B cell (primary cell): ENCODE results near the gene GHR. TPM values are rescaled to one million over a fixed set of nuclear protein-coding genes. Genes with fewer than 3 reads are reported as not detected.

Experiments used
- ATAC-seq: fragments of 200-7000 bp; cut with Tn5 transposase; one replicate; pipeline ENCODE4 v1.10.0; 2021; ENCODE audit warnings: low read depth, mild to moderate bottlenecking, moderate number of reproducible peaks, moderate library complexity
- CTCF ChIA-PET: fragments of 350-600 bp; sonication (Branson Sonifier 250); formaldehyde crosslinking; loops from one replicate; lab custom pipeline; 2021; ENCODE audit warnings: antibody characterized with exemption, inconsistent platforms; lab: Charles Lee
- POLR2A ChIA-PET: fragments of 350-600 bp; sonication (Branson Sonifier 250); formaldehyde crosslinking; loops from one replicate; lab custom pipeline; 2021; ENCODE audit warnings: antibody characterized with exemption; lab: Charles Lee
- DNase-seq: peaks from one replicate; pipeline ENCODE4 v3.0.0; 2013
- H2AFZ ChIP-seq: 2 replicates; pipeline ENCODE4 v1.6.1; 2012; ENCODE audit warnings: mild to moderate bottlenecking, low read depth, low read length; ENCODE audit not compliant: insufficient read depth, poor library complexity, severe bottlenecking
- H3K27ac ChIP-seq, 2 donors: 1 replicate in 1 of 2; 2 replicates in 1 of 2; pipeline ENCODE4 v1.5.1; 2012 to 2013; ENCODE audit warnings: low read length in 2 of 2, mild to moderate bottlenecking in 2 of 2, moderate library complexity in 1 of 2
- H3K27me3 ChIP-seq, 4 experiments: fragments of 200-600 bp in 1 of 4; sonication (generic) in 1 of 4; replicated peaks in 1 of 4; 1 replicate in 2 of 4; 2 replicates in 2 of 4; pipeline versions ENCODE4 v1.6.1 to v1.7.0; 2013 to 2016; ENCODE audit warnings: low read length in 3 of 4, mild to moderate bottlenecking in 2 of 4, mixed read lengths in 1 of 4, moderate library complexity in 1 of 4; ENCODE audit not compliant: insufficient read depth in 4 of 4, control insufficient read depth in 3 of 4; ENCODE audit errors: control extremely low read depth in 1 of 4
- H3K36me3 ChIP-seq, 2 experiments: replicated peaks in 1 of 2; 1 replicate in 1 of 2; 2 replicates in 1 of 2; pipeline versions ENCODE4 v1.6.1 to v1.7.1; 2013; ENCODE audit warnings: low read length in 1 of 2; ENCODE audit not compliant: insufficient read depth in 2 of 2, control insufficient read depth in 1 of 2; ENCODE audit errors: control extremely low read depth in 1 of 2, extremely low read depth in 1 of 2
- H3K4me1 ChIP-seq, 2 donors: fragments of 200-600 bp in 1 of 2; sonication (generic) in 1 of 2; 1 replicate in 1 of 2; 2 replicates in 1 of 2; pipeline versions ENCODE4 v1.5.1 to v1.6.1; 2013 to 2017; ENCODE audit warnings: low read length in 2 of 2; ENCODE audit not compliant: control insufficient read depth in 2 of 2, insufficient read depth in 2 of 2
- H3K4me2 ChIP-seq: replicated peaks from 2 replicates; pipeline ENCODE3; 2012; ENCODE audit warnings: mild to moderate bottlenecking, low read depth, low read length; ENCODE audit not compliant: poor library complexity, severe bottlenecking
- H3K4me3 ChIP-seq, 5 experiments: fragments of 200-600 bp in 1 of 5; sonication (generic) in 1 of 5; 1 replicate in 3 of 5; 2 replicates in 2 of 5; pipeline versions ENCODE4 v1.5.1 to v1.7.0; 2011 to 2016; ENCODE audit warnings: low read length in 4 of 5, mild to moderate bottlenecking in 4 of 5, low read depth in 2 of 5, control low read depth in 1 of 5, moderate library complexity in 1 of 5; ENCODE audit not compliant: insufficient read depth in 1 of 5; ENCODE audit errors: control extremely low read depth in 1 of 5, extremely low read depth in 1 of 5
- H3K79me2 ChIP-seq: fragments of 200-600 bp; sonication (generic); one replicate; pipeline ENCODE4 v1.6.0; 2016; ENCODE audit warnings: low read length; ENCODE audit not compliant: control insufficient read depth, insufficient read depth
- H3K9ac ChIP-seq: fragments of 200-600 bp; sonication (generic); 2 replicates; pipeline ENCODE4 v1.6.1; 2017; ENCODE audit warnings: mild to moderate bottlenecking, low read length, moderate library complexity
- H3K9me3 ChIP-seq, 3 donors: one replicate each; pipeline versions ENCODE4 v1.6.1 to v1.7.1; 2013; ENCODE audit warnings: low read length in 2 of 3; ENCODE audit not compliant: control insufficient read depth in 2 of 3, insufficient read depth in 1 of 3; ENCODE audit errors: control extremely low read depth in 1 of 3
- H4K20me1 ChIP-seq: 2 replicates; pipeline ENCODE4 v1.6.0; 2012; ENCODE audit warnings: mild to moderate bottlenecking, low read length; ENCODE audit not compliant: insufficient read depth, control insufficient read depth, poor library complexity, severe bottlenecking
- H3K27ac Mint-ChIP-seq: one replicate; pipeline ENCODE4 v1.8.0; 2021; ENCODE audit warnings: mixed read lengths
- H3K27me3 Mint-ChIP-seq: one replicate; pipeline ENCODE4 v1.8.0; 2021; ENCODE audit warnings: mixed read lengths
- H3K4me1 Mint-ChIP-seq: one replicate; pipeline ENCODE4 v1.8.0; 2021; ENCODE audit warnings: mixed read lengths
- H3K4me3 Mint-ChIP-seq: one replicate; pipeline ENCODE4 v1.8.0; 2021; ENCODE audit warnings: mixed read lengths
- H3K9me3 Mint-ChIP-seq: one replicate; pipeline ENCODE4 v1.8.0; 2022; ENCODE audit warnings: mixed read lengths; ENCODE audit not compliant: insufficient read depth
- CTCF ChIP-seq: fragments of 200-600 bp; IDR thresholded peaks from one replicate; pipeline ENCODE4 v1.8.0; 2022; ENCODE audit warnings: antibody characterized with exemption, mild to moderate bottlenecking
- EZH2 ChIP-seq: IDR thresholded peaks from 2 replicates; pipeline ENCODE4 v1.6.1; 2012; ENCODE audit warnings: borderline replicate concordance, low read depth, mild to moderate bottlenecking, moderate library complexity, low read length; ENCODE audit not compliant: insufficient read depth, poor library complexity, severe bottlenecking
- WGBS: methylation state at CpG from one replicate; pipeline ENCODE4 v1.1.5; 2013; ENCODE audit warnings: missing lambda C conversion rate; ENCODE audit not compliant: insufficient coverage; 5-methylcytosine and 5-hydroxymethylcytosine counted together
- intact Hi-C: fragments of 100-400 bp; cut with micrococcal nuclease; formaldehyde crosslinking; loops from one replicate; pipeline ENCODE4 v1.10.0; 2022
- polyA plus RNA-seq: library from polyadenylated mRNA; depleted of rRNA; stranded (reverse); fragments of >200 nt; gene quantifications from 2 replicates; pipeline ENCODE4 v1.2.3, GENCODE V29; 2012
- total RNA-seq, 2 donors: library from RNA; stranded (reverse); fragments of 120-200 nt in 1 of 2; gene quantifications; 1 replicate in 1 of 2; 2 replicates in 1 of 2; pipeline versions ENCODE4 v1.2.3 to v1.2.4, GENCODE V29; 2013 to 2022

Gene GHR
- total and polyA plus RNA-seq, 2 donors (not counting 1 experiment from before 2014, with no cell fraction given) = not detected

GRCh38 chr5:42429694-42430093, 6.5 kb downstream of the GHR start:
- peaks cover 0 to 3% of the 10 kb centered on the region in 2 donors for H3K4me1 ChIP-seq
- H3K27ac Mint-ChIP-seq = no peak overlapping the region
- H4K20me1 ChIP-seq = no peaks in the 10 kb centered on the region
- ChIA-PET CTCF (no interaction called here), POLR2A (no interaction called here)
- no peak overlapping the region for H3K27ac ChIP-seq
- no peaks in the 10 kb centered on the region for H3K9me3 Mint-ChIP-seq
- no peaks in the 10 kb centered on the region for H3K4me1 Mint-ChIP-seq
- ATAC-seq (no peak), DNase-seq (no peak)
- no peak overlapping the region for H3K4me3 Mint-ChIP-seq
- no peak overlapping the region for H3K4me3 ChIP-seq
- H3K27me3 ChIP-seq = peaks cover 0 to 12% (median 1%) of the 10 kb centered on the region in 4 experiments
- H3K36me3 ChIP-seq = no peaks in the 10 kb centered on the region
- no peak for TF ChIP-seq EZH2
- no peak for TF ChIP-seq CTCF
- H3K9ac ChIP-seq = no peak overlapping the region
- no CpG with 5 or more reads among the region's 1 CpG for WGBS
- peaks cover 25% of the 10 kb centered on the region for H3K27me3 Mint-ChIP-seq
- H3K79me2 ChIP-seq = no peaks in the 10 kb centered on the region
- intact Hi-C loops = no loop called here
- H2AFZ ChIP-seq = no peak overlapping the region
- peaks cover 0 to 3% (median 0%) of the 10 kb centered on the region in 3 donors for H3K9me3 ChIP-seq
- no peak overlapping the region for H3K4me2 ChIP-seq

- intact Hi-C loops = no loop called here
- H3K36me3 ChIP-seq = no peaks in the 10 kb centered on the region
- ATAC-seq (no peak), DNase-seq (no peak)
- no peak overlapping the region for H3K4me3 ChIP-seq
- POLR2A ChIA-PET = no interaction called here
- H2AFZ ChIP-seq = no peak overlapping the region
- Mint-ChIP-seq H3K27me3 (no peaks in the 10 kb centered on the region), H3K9me3 (no peaks in the 10 kb centered on the region), H3K27ac (no peak overlapping the region), H3K4me3 (no peak overlapping the region), H3K4me1 (no peaks in the 10 kb centered on the region)
- H3K9me3 ChIP-seq = no peaks in the 10 kb centered on the region
- H3K9ac ChIP-seq = no peak overlapping the region
- no peak overlapping the region for H3K4me2 ChIP-seq
- H3K79me2 ChIP-seq = no peaks in the 10 kb centered on the region
- H4K20me1 ChIP-seq = no peaks in the 10 kb centered on the region
- TF ChIP-seq CTCF (no peak), EZH2 (no peak)
- H3K4me1 ChIP-seq = no peaks in the 10 kb centered on the region
- peaks cover 0 to 3% (median 0%) of the 10 kb centered on the region in 4 experiments for H3K27me3 ChIP-seq
- no peak overlapping the region for H3K27ac ChIP-seq
- CTCF ChIA-PET = no interaction called here
These were observed 10.9 kb downstream of the GHR start for GRCh38 chr5:42434047-42434724.
